CD4-positive, alpha-beta memory T cell (primary cell): Measurements from ENCODE around the gene KIRREL3. TPM values are rescaled to one million over a fixed set of nuclear protein-coding genes. Genes with fewer than 3 reads are reported as not detected.

Experiments
- CTCF ChIA-PET: fragments of 350-600 bp; sonication (Branson Sonifier 250); formaldehyde crosslinking; loops from one replicate; lab custom pipeline; 2021; ENCODE audit warnings: inconsistent platforms; ENCODE audit not compliant: partially characterized antibody; lab: Charles Lee
- POLR2A ChIA-PET: fragments of 350-600 bp; sonication (Branson Sonifier 250); formaldehyde crosslinking; loops from one replicate; lab custom pipeline; 2021; ENCODE audit not compliant: partially characterized antibody; lab: Charles Lee
- DNase-seq, 5 donors: peaks; one replicate each; pipeline versions ENCODE4 v3.0.0 to v3.0.0-alpha.2; 2020 to 2022; ENCODE audit warnings: mixed read lengths in 1 of 5
- H3K27ac ChIP-seq: one replicate; pipeline ENCODE4 v1.7.0; 2013; ENCODE audit warnings: low read depth, low read length
- H3K27me3 ChIP-seq: 2 replicates; pipeline ENCODE4 v1.7.0; 2013; ENCODE audit warnings: mild to moderate bottlenecking, low read length, moderate library complexity; ENCODE audit not compliant: insufficient read depth
- H3K36me3 ChIP-seq: 2 replicates; pipeline ENCODE4 v1.7.0; 2013; ENCODE audit warnings: mild to moderate bottlenecking, low read length, moderate library complexity; ENCODE audit not compliant: insufficient read depth
- H3K4me1 ChIP-seq: 2 replicates; pipeline ENCODE4 v1.7.0; 2013; ENCODE audit warnings: mild to moderate bottlenecking, low read length, moderate library complexity; ENCODE audit not compliant: insufficient read depth
- H3K4me3 ChIP-seq, 2 donors: one replicate each; pipeline ENCODE4 v1.7.0; 2013; ENCODE audit warnings: low read length in 2 of 2, mild to moderate bottlenecking in 1 of 2
- H3K9me3 ChIP-seq, 2 donors: one replicate each; pipeline ENCODE4 v1.7.0; 2013; ENCODE audit warnings: low read length in 2 of 2, control low read depth in 1 of 2; ENCODE audit not compliant: control insufficient read depth in 1 of 2
- H3K27ac Mint-ChIP-seq, 7 donors: one replicate each; pipeline ENCODE4 v1.8.0; 2020 to 2021; ENCODE audit warnings: mixed read lengths in 7 of 7, mild to moderate bottlenecking in 6 of 7, inconsistent platforms in 3 of 7, moderate library complexity in 3 of 7
- H3K27me3 Mint-ChIP-seq, 2 donors: one replicate each; pipeline ENCODE4 v1.8.0; 2020 to 2021; ENCODE audit warnings: mixed read lengths in 2 of 2
- H3K36me3 Mint-ChIP-seq, 2 donors: one replicate each; pipeline ENCODE4 v1.8.0; 2020 to 2021; ENCODE audit warnings: mixed read lengths in 2 of 2, inconsistent platforms in 1 of 2, mild to moderate bottlenecking in 1 of 2
- H3K4me1 Mint-ChIP-seq, 4 donors: one replicate each; pipeline ENCODE4 v1.8.0; 2020 to 2021; ENCODE audit warnings: mixed read lengths in 4 of 4, mild to moderate bottlenecking in 1 of 4
- H3K4me3 Mint-ChIP-seq, 8 donors: one replicate each; pipeline ENCODE4 v1.8.0; 2020 to 2021; ENCODE audit warnings: mixed read lengths in 8 of 8, mild to moderate bottlenecking in 7 of 8, moderate library complexity in 6 of 8, inconsistent platforms in 3 of 8
- H3K9me3 Mint-ChIP-seq, 8 donors: one replicate each; pipeline ENCODE4 v1.8.0; 2020 to 2021; ENCODE audit warnings: mixed read lengths in 8 of 8, mild to moderate bottlenecking in 5 of 8, inconsistent platforms in 3 of 8, moderate library complexity in 1 of 8
- intact Hi-C: fragments of 100-400 bp; cut with micrococcal nuclease; formaldehyde crosslinking; loops from one replicate; pipeline ENCODE4 v1.15.1; 2023
- polyA plus RNA-seq, 2 donors: library from polyadenylated mRNA; unstranded; fragments of 300-500 nt; fragmentation: Illumina TruSeq; gene quantifications; one replicate each; pipeline ENCODE4 v1.2.3, GENCODE V29; 2021
- total RNA-seq, 2 experiments: library from RNA; stranded (reverse); gene quantifications; one replicate each; pipeline ENCODE4 v1.2.3, GENCODE V29; 2021

Gene KIRREL3
- total and polyA plus RNA-seq, 4 experiments from 2014 or later = not detected

DNA sequence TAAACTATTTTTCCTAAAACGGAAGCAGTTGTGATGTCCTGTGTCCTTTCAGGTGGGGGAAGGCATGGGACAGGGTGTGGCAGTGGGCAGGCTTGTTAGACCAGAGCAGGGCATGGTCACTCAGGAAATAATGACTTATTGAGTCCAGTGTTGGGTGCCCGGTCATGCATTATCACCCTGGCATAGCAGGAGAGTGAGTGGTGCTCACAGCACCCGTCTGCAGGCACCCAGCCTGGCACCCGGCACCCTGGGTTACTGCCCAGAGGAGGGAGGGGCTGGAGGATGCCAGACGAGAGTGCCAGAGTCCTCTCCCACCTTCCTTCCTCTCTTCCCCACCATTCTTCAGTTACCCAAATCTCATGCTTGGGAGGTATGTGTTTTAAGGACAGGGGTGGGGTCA is 586.0 kb downstream of the KIRREL3 start:
- peaks cover 9% of the 10 kb centered on the region for H3K4me1 ChIP-seq
- DNase-seq = no peak
- H3K9me3 Mint-ChIP-seq = no peaks in the 10 kb centered on the region
- no peaks in the 10 kb centered on the region for H3K27me3 ChIP-seq
- H3K27ac ChIP-seq = no peak overlapping the region
- no peaks in the 10 kb centered on the region for H3K9me3 ChIP-seq
- no peak overlapping the region for H3K27ac Mint-ChIP-seq
- H3K4me1 Mint-ChIP-seq = peaks cover 7 to 8% (median 7%) of the 10 kb centered on the region in 4 donors
- ChIA-PET POLR2A (no interaction called here), CTCF (no interaction called here)
- no peaks in the 10 kb centered on the region for H3K27me3 Mint-ChIP-seq
- no peak overlapping the region for H3K4me3 ChIP-seq
- H3K4me3 Mint-ChIP-seq = no peak overlapping the region
- intact Hi-C loops = no loop called here
- H3K36me3 Mint-ChIP-seq = peaks cover 3 to 12% of the 10 kb centered on the region in 2 donors
- no peaks in the 10 kb centered on the region for H3K36me3 ChIP-seq

GRCh38 chr11:126413843-126414405 is 586.6 kb downstream of the KIRREL3 start:
- intact Hi-C loops = no loop called here
- no peak for DNase-seq
- Mint-ChIP-seq H3K27ac (no peak overlapping the region), H3K4me3 (no peak overlapping the region), H3K4me1 (peaks cover 7 to 9% (median 7%) of the 10 kb centered on the region in 4 donors), H3K36me3 (peaks cover 6 to 17% of the 10 kb centered on the region in 2 donors), H3K9me3 (no peaks in the 10 kb centered on the region), H3K27me3 (no peaks in the 10 kb centered on the region)
- Histone ChIP-seq H3K9me3 (no peaks in the 10 kb centered on the region), H3K27me3 (no peaks in the 10 kb centered on the region), H3K27ac (no peak overlapping the region), H3K4me3 (no peak overlapping the region), H3K36me3 (no peaks in the 10 kb centered on the region), H3K4me1 (peaks cover 9% of the 10 kb centered on the region)
- CTCF ChIA-PET = interaction anchor here (1.4 kb wide), 1 partner anchor 67 kb away, joined by 3 read pairs; no protein-coding TSS in a partner anchor
- POLR2A ChIA-PET = no interaction called here

DNA sequence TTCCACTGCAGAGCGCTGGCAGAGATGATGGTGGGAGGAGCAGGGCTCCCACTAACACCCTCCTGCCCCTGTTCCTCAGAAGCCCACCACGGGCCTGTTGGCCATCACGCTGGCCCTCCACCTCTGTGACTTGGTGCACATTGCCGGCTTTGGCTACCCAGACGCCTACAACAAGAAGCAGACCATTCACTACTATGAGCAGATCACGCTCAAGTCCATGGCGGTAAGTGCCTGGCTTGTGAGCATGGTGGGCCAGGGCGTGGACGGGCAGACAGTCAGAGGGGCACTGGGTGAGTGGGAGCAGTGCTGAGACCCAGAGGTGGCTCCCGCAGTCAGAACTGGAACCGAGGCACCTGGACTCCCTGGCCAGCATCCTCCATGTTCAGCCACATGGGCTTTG is 587.1 kb downstream of the KIRREL3 start:
- peaks cover 7 to 9% (median 7%) of the 10 kb centered on the region in 4 donors for H3K4me1 Mint-ChIP-seq
- no peak for DNase-seq
- H3K27ac Mint-ChIP-seq = no peak overlapping the region
- H3K9me3 ChIP-seq = no peaks in the 10 kb centered on the region
- peaks cover 9% of the 10 kb centered on the region for H3K4me1 ChIP-seq
- no peaks in the 10 kb centered on the region for H3K27me3 Mint-ChIP-seq
- ChIA-PET CTCF (interaction anchor here (0.8 to 1.4 kb wide), 2 partner anchors 67 to 102 kb away, joined by 3 read pairs; no protein-coding TSS in a partner anchor), POLR2A (no interaction called here)
- no peaks in the 10 kb centered on the region for H3K36me3 ChIP-seq
- no peak overlapping the region for H3K4me3 Mint-ChIP-seq
- peaks cover 7 to 19% of the 10 kb centered on the region in 2 donors for H3K36me3 Mint-ChIP-seq
- H3K27me3 ChIP-seq = no peaks in the 10 kb centered on the region
- H3K4me3 ChIP-seq = no peak overlapping the region
- no peaks in the 10 kb centered on the region for H3K9me3 Mint-ChIP-seq
- no peak overlapping the region for H3K27ac ChIP-seq
- intact Hi-C loops = no loop called here

GRCh38 chr11:126411971-126412381 is 588.6 kb downstream of the KIRREL3 start:
- Mint-ChIP-seq H3K27ac (no peak overlapping the region), H3K4me3 (peak overlapping the region in 1 of 8 donors; percentile 58)
- POLR2A ChIA-PET = no interaction called here

DNA sequence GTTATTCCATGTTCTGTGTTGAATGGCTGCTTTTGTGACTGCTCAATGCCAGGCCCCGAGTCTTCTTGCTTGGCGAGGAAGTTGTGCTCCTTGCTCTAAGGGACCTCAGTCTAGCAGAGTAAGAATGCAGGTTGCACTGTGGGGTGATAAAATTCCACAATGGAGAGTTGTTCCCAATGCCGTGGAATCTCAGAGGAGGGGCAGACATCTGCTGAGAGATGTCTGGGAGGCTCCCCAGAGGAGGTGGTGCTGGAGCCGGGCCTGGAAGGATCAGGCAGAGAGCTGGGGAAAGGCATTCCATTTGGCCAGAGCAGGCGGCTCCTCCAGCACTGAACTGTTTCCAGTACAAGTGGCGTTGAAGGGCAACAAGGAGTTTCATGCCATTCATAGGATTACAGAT is 589.9 kb downstream of the KIRREL3 start:
- Histone ChIP-seq H3K4me1 (no peaks in the 10 kb centered on the region), H3K27ac (no peak overlapping the region), H3K27me3 (no peaks in the 10 kb centered on the region), H3K9me3 (no peaks in the 10 kb centered on the region), H3K4me3 (no peak overlapping the region), H3K36me3 (no peaks in the 10 kb centered on the region)
- Mint-ChIP-seq H3K4me3 (no peak overlapping the region), H3K27me3 (no peaks in the 10 kb centered on the region), H3K4me1 (peaks cover 0 to 2% (median under 1%) of the 10 kb centered on the region in 4 donors), H3K27ac (peak overlapping the region in 1 of 7 donors; percentile 61), H3K9me3 (no peaks in the 10 kb centered on the region), H3K36me3 (peaks cover 8 to 19% of the 10 kb centered on the region in 2 donors)
- ChIA-PET POLR2A (no interaction called here), CTCF (interaction anchor here (1.3 kb wide), 1 partner anchor 70 kb away, joined by 5 read pairs; no protein-coding TSS in a partner anchor)
- DNase-seq = no peak
- intact Hi-C loops = no loop called here

More at GRCh38 chr11:126411971-126412381, 588.6 kb downstream of the KIRREL3 start:
- Histone ChIP-seq H3K9me3 (no peaks in the 10 kb centered on the region), H3K4me3 (no peak overlapping the region), H3K36me3 (no peaks in the 10 kb centered on the region), H3K27ac (no peak overlapping the region), H3K27me3 (no peaks in the 10 kb centered on the region), H3K4me1 (peaks cover 9% of the 10 kb centered on the region)
- peaks cover 8 to 19% of the 10 kb centered on the region in 2 donors for H3K36me3 Mint-ChIP-seq
- CTCF ChIA-PET = interaction anchor here (1.3 kb wide), 1 partner anchor 69 kb away, joined by 5 read pairs; no protein-coding TSS in a partner anchor
- H3K27me3 Mint-ChIP-seq = no peaks in the 10 kb centered on the region
- intact Hi-C loops = no loop called here
- DNase-seq = no peak
- no peaks in the 10 kb centered on the region for H3K9me3 Mint-ChIP-seq
- H3K4me1 Mint-ChIP-seq = peaks cover 7 to 9% (median 7%) of the 10 kb centered on the region in 4 donors

DNA sequence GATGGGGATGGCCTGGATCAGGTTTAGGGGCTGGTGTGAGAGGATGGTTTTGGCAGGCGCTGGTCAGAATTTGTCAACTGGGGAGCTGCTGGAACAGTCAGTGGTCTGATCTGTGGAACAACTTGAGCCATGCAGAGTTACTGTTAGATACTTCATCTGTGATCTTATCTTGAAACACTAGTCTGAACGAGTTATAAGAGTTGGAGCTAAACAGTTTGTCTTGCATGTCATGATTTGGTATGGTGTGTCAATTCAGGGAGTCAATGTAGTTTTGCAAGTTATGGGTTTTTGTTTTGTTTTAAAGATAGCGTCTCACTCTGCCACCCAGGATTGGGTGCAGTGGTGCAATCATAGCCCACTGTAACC is 591.0 kb downstream of the KIRREL3 start:
- intact Hi-C loops = no loop called here
- peaks cover 0 to 2% (median 0%) of the 10 kb centered on the region in 4 donors for H3K4me1 Mint-ChIP-seq
- CTCF ChIA-PET = no interaction called here

GRCh38 chr11:126408901-126409619 is 591.5 kb downstream of the KIRREL3 start:
- Mint-ChIP-seq H3K9me3 (no peaks in the 10 kb centered on the region), H3K27ac (peak overlapping the region in 2 of 7 donors; percentile 16 to 54), H3K27me3 (no peaks in the 10 kb centered on the region), H3K4me3 (no peak overlapping the region), H3K4me1 (peaks cover 0 to 2% (median 0%) of the 10 kb centered on the region in 4 donors), H3K36me3 (peaks cover 10 to 19% of the 10 kb centered on the region in 2 donors)
- Histone ChIP-seq H3K27me3 (no peaks in the 10 kb centered on the region), H3K4me1 (no peaks in the 10 kb centered on the region), H3K36me3 (no peaks in the 10 kb centered on the region), H3K4me3 (no peak overlapping the region), H3K9me3 (no peaks in the 10 kb centered on the region), H3K27ac (no peak overlapping the region)
- DNase-seq = no peak
- CTCF ChIA-PET = no interaction called here
- intact Hi-C loops = no loop called here
- POLR2A ChIA-PET = no interaction called here

More for the DNA sequence above, 591.0 kb downstream of the KIRREL3 start:
- Mint-ChIP-seq H3K36me3 (peaks cover 8 to 19% of the 10 kb centered on the region in 2 donors), H3K4me3 (no peak overlapping the region), H3K27ac (peak overlapping the region in 1 of 7 donors; percentile 35), H3K27me3 (no peaks in the 10 kb centered on the region), H3K9me3 (no peaks in the 10 kb centered on the region)
- Histone ChIP-seq H3K27me3 (no peaks in the 10 kb centered on the region), H3K36me3 (no peaks in the 10 kb centered on the region), H3K4me1 (no peaks in the 10 kb centered on the region), H3K9me3 (no peaks in the 10 kb centered on the region), H3K27ac (no peak overlapping the region), H3K4me3 (no peak overlapping the region)
- DNase-seq = no peak
- POLR2A ChIA-PET = no interaction called here
